Neutrophil (primary cell): ENCODE results near the gene GBP7.

Experiments
- H3K27ac ChIP-seq: fragments of 200-600 bp; sonication (generic); 2 replicates; pipeline ENCODE4 v1.5.1; 2016; ENCODE audit warnings: mild to moderate bottlenecking, moderate library complexity
- H3K27me3 ChIP-seq: fragments of 200-600 bp; sonication (generic); 2 replicates; pipeline ENCODE4 v1.6.0; 2016; ENCODE audit warnings: mild to moderate bottlenecking
- H3K36me3 ChIP-seq: fragments of 200-600 bp; sonication (generic); 2 replicates; pipeline ENCODE4 v1.5.1; 2017
- H3K4me1 ChIP-seq, 2 experiments: fragments of 200-600 bp in 1 of 2; sonication (generic) in 1 of 2; 1 replicate in 1 of 2; 2 replicates in 1 of 2; pipeline versions ENCODE4 v1.5.1 to v1.6.1; 2013 to 2016; ENCODE audit warnings: low read depth in 1 of 2, low read length in 1 of 2, mild to moderate bottlenecking in 1 of 2, moderate library complexity in 1 of 2; ENCODE audit not compliant: control insufficient read depth in 1 of 2, insufficient read depth in 1 of 2
- H3K4me3 ChIP-seq, 2 experiments: fragments of 200-600 bp in 1 of 2; sonication (generic) in 1 of 2; 1 replicate in 1 of 2; 2 replicates in 1 of 2; pipeline ENCODE4 v1.5.1; 2013 to 2016; ENCODE audit warnings: low read depth in 1 of 2, low read length in 1 of 2, mild to moderate bottlenecking in 1 of 2, moderate library complexity in 1 of 2
- H3K9me3 ChIP-seq: fragments of 200-600 bp; sonication (generic); 2 replicates; pipeline ENCODE4 v1.5.1; 2016
- TF ChIP-seq, protein P1 (sequence below): fragments of 200-600 bp; sonication (generic); IDR thresholded peaks from 2 replicates; pipeline ENCODE4 v1.5.1; 2016; ENCODE audit warnings: antibody characterized with exemption

The GBP7 gene

DNA sequence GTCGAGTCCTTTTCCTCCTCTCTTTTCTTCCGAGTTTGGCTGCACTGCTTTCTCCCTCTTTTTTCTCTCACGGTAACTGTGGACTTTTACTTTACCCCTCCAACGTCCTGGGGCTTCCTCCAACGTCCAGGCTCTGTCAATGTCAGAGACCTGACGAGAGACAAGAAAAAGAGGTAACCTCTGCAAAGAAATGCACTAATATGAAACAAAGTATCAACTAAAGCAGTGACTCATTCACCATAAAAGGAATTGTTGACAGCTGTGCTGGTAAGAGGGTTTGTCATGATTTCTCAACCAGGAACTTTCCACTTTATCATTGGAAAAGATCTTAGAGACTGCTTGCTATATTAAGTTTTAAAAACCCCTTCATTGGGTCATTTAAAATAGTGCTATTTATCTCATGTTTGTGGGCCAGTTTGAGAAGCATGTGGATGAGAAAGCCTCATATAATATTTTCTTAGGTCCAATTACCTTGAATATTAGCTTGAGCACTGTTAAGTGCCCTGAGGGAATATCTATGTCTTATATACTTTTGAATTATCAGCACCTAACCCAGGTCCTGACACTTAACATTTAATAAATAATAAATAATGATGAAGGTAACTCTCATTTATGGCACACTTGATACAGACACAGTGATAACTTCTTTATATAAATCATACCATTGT, 49.8 kb downstream of the GBP7 start, which contains the start of gene GBP2:
Gene GBP2, minus strand, starts transcription at position 202 of the 668 bp plus-strand sequence. CDS start 4,148 bp downstream, outside the sequence.
- H3K4me3 ChIP-seq: peak within 1 kb of the TSS; percentile 72 to 88

DNA sequence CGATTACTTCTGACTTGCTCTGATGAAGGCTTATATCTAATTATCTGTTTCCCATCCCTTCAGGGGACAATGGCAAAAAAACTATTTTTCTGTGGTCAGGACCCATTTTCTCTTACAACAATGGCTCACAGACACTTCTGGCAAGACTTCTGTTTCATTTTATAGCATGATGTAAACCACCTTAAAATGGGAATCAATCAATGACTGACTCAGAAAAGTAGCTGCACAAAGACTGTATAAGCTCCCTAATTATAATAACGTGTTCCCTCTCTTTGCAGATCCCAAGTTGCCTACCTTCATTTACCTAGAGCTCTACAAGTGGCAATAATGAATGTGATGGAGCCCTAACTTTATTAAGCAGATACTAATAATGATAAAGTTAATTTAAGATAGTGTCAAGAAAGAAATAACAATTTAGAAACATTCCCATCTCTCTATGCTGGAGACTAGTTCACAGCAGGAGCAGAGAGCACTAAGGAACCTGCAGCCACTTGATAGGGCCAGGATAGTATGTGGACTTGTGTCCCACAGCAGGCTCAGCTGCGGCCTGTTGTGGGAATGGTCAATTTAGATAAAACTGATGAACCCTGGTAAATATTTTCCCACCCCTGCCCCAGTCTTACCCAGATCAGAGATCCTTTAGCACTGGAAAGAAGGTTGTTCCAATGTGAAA, 50.4 kb downstream of the GBP7 start:
- H3K36me3 ChIP-seq: peaks cover 15% of the 10 kb centered on the region
- H3K27ac ChIP-seq: peak overlapping the region; percentile 88
- peaks cover 51 to 61% of the 10 kb centered on the region in 2 experiments for H3K4me1 ChIP-seq
- TF ChIP-seq, protein P1, sequence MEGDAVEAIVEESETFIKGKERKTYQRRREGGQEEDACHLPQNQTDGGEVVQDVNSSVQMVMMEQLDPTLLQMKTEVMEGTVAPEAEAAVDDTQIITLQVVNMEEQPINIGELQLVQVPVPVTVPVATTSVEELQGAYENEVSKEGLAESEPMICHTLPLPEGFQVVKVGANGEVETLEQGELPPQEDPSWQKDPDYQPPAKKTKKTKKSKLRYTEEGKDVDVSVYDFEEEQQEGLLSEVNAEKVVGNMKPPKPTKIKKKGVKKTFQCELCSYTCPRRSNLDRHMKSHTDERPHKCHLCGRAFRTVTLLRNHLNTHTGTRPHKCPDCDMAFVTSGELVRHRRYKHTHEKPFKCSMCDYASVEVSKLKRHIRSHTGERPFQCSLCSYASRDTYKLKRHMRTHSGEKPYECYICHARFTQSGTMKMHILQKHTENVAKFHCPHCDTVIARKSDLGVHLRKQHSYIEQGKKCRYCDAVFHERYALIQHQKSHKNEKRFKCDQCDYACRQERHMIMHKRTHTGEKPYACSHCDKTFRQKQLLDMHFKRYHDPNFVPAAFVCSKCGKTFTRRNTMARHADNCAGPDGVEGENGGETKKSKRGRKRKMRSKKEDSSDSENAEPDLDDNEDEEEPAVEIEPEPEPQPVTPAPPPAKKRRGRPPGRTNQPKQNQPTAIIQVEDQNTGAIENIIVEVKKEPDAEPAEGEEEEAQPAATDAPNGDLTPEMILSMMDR: no peak
- H3K27me3 ChIP-seq: no peaks in the 10 kb centered on the region
- H3K4me3 ChIP-seq: peak overlapping the region; percentile 72 to 88
- H3K9me3 ChIP-seq: no peaks in the 10 kb centered on the region

More for the DNA sequence above, 49.8 kb downstream of the GBP7 start, which contains the start of gene GBP2:
- no peaks in the 10 kb centered on the region for H3K9me3 ChIP-seq
- H3K4me1 ChIP-seq: peaks cover 51 to 61% of the 10 kb centered on the region in 2 experiments
- no peaks in the 10 kb centered on the region for H3K27me3 ChIP-seq
- H3K36me3 ChIP-seq: peaks cover 8% of the 10 kb centered on the region
- peak within 1 kb of the TSS; percentile 88 for H3K27ac ChIP-seq
- TF ChIP-seq, protein P1: no peak

DNA sequence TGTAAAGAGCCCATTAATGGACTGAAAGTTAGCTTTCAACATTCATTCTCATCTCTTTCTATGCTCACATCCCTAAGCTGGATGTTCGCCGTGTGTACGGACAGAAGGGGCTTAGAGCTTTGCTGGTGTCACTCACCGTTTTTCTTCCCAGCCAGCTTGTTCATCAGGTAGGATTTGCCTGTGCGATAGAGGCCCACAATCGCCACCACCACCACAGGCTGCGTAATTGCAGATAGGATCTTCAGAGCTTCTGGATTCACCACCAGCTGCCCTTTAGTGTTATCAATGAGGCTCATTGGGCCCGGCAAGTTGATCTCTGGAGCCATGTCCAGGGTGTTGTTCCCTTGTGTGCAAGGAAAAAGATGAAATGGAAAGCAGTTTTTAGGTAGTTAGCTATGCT, 54.2 kb downstream of the GBP7 start:
- Histone ChIP-seq H3K36me3 (peaks cover 52% of the 10 kb centered on the region), H3K4me1 (peaks cover 25 to 26% of the 10 kb centered on the region in 2 experiments), H3K4me3 (no peak overlapping the region), H3K27ac (no peak overlapping the region), H3K9me3 (no peaks in the 10 kb centered on the region), H3K27me3 (no peaks in the 10 kb centered on the region)
- TF ChIP-seq, protein P1: no peak

DNA sequence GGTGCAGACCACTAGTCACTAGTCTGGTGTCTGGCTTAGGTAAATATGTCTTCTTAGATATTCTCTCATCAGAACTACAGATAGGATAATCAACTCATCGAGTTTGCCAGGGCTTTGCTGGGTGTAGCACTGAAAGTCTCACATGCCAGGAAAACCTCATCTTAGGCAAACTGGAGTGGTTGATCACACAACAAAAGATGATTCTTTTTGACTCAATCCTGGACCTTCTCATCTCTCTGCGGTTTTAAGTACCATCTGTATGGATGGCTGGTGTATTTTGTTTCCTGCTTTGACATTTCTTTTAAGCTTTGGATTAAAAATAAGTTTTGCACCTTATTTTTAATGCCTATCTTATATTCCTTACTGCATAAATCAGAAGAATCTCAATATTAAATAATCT, 61.1 kb downstream of the GBP7 start:
- peaks cover 100% of the 10 kb centered on the region for H3K36me3 ChIP-seq
- no peaks in the 10 kb centered on the region for H3K4me1 ChIP-seq
- no peaks in the 10 kb centered on the region for H3K27me3 ChIP-seq
- no peak overlapping the region for H3K27ac ChIP-seq
- H3K4me3 ChIP-seq: no peak overlapping the region
- H3K9me3 ChIP-seq: peaks cover 3% of the 10 kb centered on the region
- TF ChIP-seq, protein P1: no peak

DNA sequence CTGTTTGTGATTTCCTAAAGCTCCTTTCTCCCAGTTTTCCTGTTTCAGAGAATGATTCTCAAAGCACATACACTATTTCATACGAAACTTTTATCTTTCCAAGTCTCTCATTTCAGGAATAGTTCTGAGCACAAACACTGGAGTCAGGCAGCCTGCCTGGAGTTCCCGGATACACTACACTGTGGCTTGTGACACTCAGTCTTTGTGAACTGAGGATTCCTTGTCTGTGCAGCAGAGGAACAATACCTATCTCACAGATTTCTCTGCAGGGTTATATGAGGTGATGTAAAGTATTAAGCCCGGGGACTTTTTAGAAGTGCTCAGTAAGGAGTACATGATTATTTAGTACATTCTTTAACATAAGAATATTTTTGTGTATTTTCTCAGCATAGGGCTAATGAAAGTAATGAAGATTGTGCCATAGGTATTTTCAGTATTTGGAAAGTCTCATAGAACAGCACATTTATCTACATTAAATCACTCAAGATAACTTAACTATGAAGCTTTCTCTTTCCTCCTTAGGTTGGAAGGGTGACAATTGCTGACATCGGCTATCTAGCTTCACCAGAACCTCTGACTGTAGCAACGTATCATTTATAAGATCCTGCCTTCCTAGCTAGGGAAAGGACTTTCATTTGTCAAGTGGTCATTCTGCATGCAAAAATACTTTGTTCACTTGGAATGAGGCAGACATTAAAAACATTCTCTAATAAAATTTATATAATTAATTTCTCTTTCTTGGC, 62.8 kb downstream of the GBP7 start:
- H3K9me3 ChIP-seq: peaks cover 7% of the 10 kb centered on the region
- H3K4me3 ChIP-seq: no peak overlapping the region
- H3K27me3 ChIP-seq: no peaks in the 10 kb centered on the region
- H3K27ac ChIP-seq: peak overlapping the region; percentile 30
- no peaks in the 10 kb centered on the region for H3K4me1 ChIP-seq
- H3K36me3 ChIP-seq: peaks cover 100% of the 10 kb centered on the region
- TF ChIP-seq, protein P1: no peak
